Stimulated activated CD4-positive, alpha-beta T cell treated with anti-CD3 and anti-CD28 coated beads, TNF-alpha, amount 100 ng/mL, for 1 hour (primary cell): Measurements from ENCODE around the gene MRPL40.
"Not testable (repeated sequence)": the region's sequence is repeated elsewhere in the genome, so short reads cannot be mapped to it uniquely, and the experiment has no call there.

ENCODE experiments used
- DNase-seq, 3 donors: peaks; one replicate each; pipeline ENCODE4 v3.0.0-alpha.2; 2020; ENCODE audit warnings: low read depth in 3 of 3, low spot score in 1 of 3

MRPL40 gene

DNA sequence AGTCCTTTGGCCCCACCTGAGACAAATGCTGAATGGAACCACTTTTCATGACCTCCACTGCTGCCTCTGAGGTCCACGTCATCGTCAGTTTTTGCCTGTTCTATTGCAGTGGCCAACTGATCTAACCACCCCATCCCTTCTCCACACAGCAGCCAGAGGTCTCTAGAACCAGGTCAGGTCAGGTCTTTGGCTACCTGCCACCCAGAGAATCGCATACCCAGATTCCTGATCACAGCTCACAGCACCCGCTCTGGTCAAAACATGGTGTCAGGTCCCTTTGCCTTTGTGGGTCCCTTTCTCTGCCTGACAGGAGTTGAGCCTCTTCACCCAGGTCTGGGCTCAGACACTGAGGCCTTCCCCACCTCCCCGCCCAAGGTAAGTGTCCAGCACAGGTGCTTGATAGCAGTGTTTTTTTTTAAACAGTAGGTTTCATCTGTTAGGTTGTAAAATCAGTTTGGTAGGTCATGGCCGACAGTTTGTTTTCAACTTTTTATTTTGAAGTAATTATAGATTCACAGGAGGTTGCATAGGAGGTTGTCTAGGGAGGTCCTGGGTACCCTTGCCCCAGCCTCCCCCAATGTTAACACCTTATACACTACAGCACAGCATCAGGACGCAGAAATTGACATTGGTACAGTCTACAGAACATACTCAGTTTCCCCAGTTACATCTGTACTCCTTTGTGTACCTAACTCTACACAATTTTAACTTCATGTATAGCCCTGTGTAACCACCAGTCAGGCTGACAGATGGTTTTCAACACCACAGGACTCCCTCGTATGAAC is 8.3 kb downstream of the MRPL40 start:
- DNase-seq, result no peak

- DNase-seq, result no peak
Measured at GRCh38 chr22:19442166-19442565, 9.8 kb downstream of the MRPL40 start.

GRCh38 chr22:19443544-19444211 is 11.3 kb downstream of the MRPL40 start:
- no peak for DNase-seq

GRCh38 chr22:19445279-19445982 is 13.1 kb downstream of the MRPL40 start:
- DNase-seq, result not testable (repeated sequence)

DNA sequence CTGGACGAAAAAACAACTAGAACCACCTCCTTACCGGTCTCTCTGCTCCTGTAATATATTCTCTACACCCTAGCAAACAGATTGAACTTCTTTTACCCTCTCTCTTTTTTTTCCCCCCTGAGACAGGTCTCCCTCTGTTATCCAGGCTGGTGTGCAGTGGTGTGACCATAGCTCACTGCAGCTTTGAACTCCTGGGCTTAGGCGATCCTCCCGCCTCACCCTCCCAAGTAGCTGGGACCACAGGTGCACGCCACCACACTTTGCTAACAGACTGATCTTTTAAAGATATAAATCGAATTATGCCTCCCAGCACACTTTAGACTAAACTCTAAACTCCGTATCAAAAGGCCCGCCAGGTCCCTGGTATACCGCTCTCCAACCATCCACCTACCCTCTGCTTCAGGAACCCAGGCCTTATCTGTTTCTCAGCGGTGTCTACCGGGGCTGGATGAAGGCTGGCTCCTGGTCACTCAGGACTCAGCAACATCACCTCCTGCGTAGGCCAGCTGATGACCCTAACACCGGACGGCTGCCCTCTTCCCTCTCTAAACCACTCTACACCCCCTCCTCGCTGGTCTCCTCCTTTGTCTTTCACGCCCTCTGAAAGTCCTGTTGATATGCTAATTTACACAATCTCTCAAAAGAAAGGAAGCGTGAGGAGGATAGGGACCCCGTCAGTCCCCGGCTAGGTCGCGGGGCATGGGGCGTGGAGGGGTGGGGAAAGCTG is 14.4 kb downstream of the MRPL40 start:
- no peak for DNase-seq

GRCh38 chr22:19447330-19448075 is 15.2 kb downstream of the MRPL40 start, which contains the start of gene C22orf39:
Gene C22orf39, minus strand, starts transcription at chr22:19447711. Its CDS starts 23 bp downstream, at chr22:19447688.
- DNase-seq, result peak; percentile 66 to 75 (median 72)

DNA sequence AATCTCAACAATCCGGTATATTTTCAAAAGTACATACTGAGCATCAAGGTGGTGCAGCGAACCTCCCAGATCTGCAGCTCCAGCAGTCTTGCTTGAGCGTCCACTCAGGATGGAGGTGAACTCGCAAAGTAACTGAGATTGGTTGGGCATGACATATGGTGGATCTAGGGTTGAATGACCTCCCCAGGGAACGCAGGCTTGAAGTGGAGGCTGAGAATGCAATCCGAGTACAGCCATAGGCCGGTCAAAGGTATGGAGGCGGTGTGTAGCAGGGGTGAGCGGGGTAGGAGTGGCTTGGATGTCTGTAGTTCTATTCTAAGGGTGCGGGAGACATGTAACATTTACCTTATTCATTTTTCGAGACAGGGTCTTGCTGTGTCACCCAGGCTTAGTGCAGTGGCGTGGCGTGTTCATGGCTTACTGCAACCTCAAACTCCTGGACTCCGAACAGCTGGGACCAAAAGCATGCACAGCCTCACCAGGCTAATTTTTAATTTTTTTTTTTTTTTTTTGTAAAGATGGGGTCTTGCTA is 15.8 kb downstream of the MRPL40 start:
- DNase-seq, result no peak

GRCh38 chr22:19448739-19449421 is 16.5 kb downstream of the MRPL40 start:
- no peak for DNase-seq

DNA sequence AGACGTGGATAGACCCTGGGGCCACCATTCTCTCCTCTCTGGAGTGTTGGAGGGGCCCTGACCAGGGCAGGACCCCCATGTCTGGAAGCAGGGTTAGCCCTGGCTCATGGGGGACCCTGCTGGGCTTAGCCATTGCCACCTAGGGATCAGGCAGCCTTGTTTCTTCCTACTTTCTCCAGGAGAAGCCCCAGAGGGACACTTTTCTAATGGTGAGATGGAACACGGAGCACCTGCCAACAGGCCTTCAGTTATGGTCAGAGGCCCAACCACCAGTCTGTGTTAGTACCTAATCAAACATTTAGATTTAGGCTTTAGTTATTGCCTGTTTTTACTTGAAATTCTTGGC is 17.1 kb downstream of the MRPL40 start:
- DNase-seq, result no peak

DNA sequence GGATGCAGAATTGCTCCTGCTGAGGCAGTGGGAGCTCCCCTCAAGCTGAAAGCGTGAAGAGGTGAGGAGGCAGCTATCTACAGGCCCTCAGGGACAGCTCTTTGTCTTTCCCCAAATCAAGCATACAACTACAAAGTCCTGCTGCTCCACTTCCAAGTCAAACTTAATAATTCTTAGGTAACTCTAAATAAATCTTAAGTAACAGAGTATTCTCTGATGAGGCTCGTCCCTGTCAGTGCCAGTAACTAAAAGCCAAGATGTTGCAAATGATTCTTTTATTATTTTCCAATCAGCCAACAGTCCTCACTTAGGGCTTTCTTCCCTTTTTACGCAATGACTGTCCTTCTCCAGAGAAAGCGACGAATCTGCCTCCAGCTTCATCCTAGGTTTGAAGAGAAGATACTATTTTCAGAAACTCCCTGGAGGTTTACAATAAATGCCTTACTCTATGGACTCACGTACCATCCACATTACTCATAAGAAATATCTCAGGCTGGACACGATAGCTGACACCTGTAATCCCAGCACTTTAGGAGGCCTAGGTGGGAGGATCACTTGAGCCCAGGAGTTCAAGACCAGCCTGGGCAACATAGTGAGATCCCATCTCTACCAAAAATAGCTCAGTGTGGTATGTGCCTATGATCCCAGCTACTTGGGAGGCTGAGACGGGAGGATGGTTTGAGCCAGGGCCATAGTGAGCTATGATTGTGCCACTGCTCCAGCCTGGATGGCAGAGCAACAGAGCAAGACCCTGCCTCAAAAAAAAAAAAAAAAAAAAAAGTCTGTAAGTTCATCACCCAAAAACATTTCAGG is 18.2 kb downstream of the MRPL40 start:
- DNase-seq, result no peak

GRCh38 chr22:19451570-19451969 is 19.2 kb downstream of the MRPL40 start:
- DNase-seq, result no peak

GRCh38 chr22:19453718-19454117 is 21.4 kb downstream of the MRPL40 start:
- no peak for DNase-seq

DNA sequence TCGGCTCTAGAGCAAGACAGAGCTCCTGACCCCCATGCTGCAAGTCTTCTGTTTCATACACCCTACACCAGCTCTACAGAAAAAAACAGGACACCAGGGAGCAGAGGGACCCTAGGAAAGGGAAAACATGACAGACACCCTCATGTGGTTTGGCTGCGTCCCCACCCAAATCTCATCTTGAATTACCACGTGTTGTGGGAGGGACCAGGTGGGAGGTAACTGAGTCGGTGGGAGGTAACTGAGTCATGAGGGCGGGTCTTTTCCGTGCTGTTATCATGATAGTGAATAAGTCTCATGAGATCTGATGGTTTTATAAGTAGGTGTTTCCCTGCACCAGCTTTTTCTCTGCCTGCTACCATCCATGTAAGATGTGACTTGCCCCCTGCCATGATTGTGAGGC is 21.8 kb downstream of the MRPL40 start:
- DNase-seq, result no peak

DNA sequence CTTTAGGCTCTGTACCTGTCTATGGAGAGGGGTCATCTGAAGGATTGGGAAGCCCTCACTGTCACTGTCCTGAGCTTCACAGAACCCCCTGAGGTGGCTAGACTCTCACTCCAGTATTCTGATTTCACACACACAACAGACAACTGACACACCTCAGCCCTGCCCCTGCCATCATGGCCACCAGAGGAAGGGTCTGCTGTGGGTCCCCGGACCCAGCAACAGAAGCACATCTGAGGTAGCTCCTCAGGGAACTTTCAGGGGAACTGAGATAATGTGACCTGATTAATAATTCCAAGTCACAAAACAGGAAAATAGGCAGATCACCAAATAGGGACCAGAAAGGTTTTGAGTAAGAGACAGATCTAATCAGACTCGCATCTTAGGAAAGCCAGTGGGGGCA is 22.7 kb downstream of the MRPL40 start:
- no peak for DNase-seq

DNA sequence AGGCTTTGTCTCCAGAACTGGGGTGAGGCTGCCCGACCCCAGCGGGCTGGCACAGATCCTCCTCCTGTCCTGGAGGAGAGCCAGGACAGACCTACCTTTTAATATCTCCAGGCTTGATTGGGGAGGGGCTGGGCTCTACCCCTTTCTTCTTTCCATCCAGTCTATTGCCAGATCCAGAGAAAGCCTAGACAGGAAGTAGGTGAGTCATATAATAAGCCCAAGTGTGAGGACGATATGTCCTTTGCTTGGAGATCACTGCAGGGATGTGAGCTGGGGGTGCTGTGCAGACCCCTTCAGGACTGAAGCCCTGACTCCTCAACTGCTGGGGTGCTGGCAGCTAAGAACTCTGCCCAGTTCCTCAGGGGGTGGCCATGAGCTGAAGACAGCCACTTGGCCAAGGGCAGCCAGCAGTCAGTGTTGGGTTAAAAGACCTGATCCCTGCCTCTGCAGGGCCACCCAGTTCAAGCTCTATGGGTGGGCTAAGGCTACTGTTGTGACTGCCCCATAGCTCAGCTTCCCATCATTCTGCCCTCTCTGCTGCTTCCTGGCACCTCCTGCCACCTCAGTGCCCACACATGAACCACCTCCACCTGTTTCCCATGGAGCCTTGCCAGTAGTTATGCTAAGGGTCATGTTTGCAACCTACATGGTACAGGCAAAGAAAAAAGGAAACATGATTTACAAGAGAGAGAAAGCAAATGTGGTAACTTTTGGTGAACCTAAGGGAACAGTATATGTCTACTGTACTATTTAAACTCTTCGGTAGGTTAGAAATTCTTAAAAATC is 23.4 kb downstream of the MRPL40 start:
- no peak for DNase-seq

DNA sequence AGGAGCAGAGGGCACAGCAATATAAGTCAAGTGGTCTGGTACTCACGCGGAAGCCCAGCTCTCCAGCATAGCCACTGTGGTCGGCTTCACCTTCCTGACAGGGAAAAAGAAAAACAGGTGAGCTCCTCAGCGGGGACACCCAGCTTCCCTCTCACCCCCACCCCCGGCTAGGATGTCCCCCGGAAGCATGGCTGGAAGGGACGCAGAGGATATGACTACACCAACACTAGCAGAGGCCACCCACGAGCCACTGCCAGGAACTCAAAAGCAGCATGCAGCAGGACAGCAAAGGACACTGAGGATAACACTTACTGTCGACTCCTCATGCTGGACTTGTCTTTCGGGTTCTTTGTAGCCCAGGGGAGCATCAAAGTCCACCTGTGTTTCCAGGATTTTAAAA is 24.2 kb downstream of the MRPL40 start:
- DNase-seq, result no peak

DNA sequence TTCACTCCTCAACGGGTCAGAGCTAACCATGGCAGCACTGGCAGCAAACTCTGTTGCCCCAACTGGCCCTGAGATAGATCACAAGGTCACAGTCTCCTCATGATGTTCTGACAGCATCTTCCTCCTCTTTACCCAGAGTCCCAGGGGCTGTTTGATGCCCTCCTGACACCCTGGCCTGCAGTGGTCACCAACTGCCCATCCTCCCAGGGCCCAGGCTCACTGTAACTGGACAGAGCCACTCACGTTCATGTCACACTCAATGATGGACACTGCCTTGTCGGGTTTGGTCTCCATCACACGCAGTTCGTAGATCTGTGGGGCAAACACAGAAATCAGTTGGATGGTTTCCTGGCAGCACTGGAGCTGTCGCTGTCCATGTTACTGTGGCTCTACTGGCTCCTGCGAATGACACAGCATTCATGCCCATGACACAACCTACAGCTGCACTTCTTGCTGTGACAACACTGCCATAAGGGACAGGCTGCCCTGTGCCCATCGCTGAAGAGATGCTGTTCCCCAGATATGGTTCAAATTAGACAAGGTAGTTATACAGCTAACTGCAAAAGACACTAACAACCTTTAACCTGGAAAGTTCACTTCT is 25.6 kb downstream of the MRPL40 start:
- no peak for DNase-seq

- no peak for DNase-seq
Measured at GRCh38 chr22:19460036-19460435, 27.7 kb downstream of the MRPL40 start.
